ENCODE data around the gene MAGIX. TPM values are rescaled to one million over a fixed set of nuclear protein-coding genes. Genes with fewer than 3 reads are reported as not detected.

MAGIX gene
- total RNA-seq, 4 donors from 2014 or later: 1.7 to 8.1 (median 2.3) TPM

DNA sequence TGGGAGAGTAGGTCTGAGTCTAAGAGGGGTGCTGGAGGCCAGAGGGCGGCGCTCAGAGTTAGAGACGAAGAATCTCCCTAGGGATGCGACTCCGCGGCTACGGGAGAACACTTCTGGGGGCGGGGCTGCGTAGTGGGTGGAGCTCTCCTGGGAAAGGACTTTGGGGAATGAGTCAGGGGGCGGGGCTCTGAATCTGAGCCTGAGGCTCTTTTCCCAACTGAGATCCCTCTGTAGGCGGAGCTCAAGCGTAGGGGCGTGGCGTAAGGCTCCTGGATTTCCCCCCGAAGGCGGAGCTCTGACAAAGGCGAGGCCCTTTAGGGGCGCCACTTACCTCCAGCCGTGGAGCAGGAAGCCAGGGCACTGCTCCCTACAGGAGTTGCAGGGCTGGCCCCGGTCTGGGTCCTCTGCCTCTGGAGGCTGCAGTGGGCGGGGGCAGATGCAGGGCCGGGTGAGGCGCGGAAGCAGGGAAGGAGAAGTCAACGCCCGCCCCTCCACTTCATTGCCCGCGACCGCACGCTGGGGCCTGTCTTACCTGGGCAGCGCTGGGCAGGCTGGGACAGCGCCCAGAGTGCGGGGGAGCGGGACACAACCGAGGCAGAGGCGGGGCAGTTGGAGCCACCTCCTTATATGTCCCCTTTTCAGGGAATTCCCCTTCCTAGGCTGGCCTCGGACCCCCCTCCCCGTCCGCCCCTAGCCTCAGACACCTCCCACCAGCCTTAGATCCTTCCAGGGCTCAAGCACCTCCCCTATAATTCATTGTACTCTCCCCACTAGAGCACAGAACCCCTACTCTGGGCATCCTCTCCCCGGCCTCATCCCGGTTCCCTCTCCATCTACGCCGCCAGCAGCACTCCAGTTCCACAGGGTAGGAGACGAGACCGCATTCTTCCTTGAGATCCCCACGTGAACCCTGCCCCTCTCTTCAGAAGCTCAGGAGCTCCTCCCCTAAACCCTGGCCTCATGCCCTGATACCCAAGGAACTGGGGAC, 22.0 kb downstream of the MAGIX start:
- Histone ChIP-seq H3K27ac (peak overlapping the region in 3 of 4 donors; percentile 75 to 89 (median 88)), H3K9me3 (no peaks in the 10 kb centered on the region), H3K36me3 (peaks cover 0 to 16% (median 0%) of the 10 kb centered on the region in 3 donors), H3K4me1 (peaks cover 0 to 34% (median 4%) of the 10 kb centered on the region in 4 donors), H3K27me3 (no peaks in the 10 kb centered on the region), H3K4me3 (peak overlapping the region; percentile 24 to 65 (median 36))
- TF ChIP-seq, protein P1, sequence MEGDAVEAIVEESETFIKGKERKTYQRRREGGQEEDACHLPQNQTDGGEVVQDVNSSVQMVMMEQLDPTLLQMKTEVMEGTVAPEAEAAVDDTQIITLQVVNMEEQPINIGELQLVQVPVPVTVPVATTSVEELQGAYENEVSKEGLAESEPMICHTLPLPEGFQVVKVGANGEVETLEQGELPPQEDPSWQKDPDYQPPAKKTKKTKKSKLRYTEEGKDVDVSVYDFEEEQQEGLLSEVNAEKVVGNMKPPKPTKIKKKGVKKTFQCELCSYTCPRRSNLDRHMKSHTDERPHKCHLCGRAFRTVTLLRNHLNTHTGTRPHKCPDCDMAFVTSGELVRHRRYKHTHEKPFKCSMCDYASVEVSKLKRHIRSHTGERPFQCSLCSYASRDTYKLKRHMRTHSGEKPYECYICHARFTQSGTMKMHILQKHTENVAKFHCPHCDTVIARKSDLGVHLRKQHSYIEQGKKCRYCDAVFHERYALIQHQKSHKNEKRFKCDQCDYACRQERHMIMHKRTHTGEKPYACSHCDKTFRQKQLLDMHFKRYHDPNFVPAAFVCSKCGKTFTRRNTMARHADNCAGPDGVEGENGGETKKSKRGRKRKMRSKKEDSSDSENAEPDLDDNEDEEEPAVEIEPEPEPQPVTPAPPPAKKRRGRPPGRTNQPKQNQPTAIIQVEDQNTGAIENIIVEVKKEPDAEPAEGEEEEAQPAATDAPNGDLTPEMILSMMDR (IDR thresholded peaks at IDR 0.05): no peak
- TF ChIP-seq EP300 (IDR thresholded peaks at IDR 0.05) (peak; percentile 21 to 72), POLR2A (IDR thresholded peaks at IDR 0.05) (peak; percentile 28 to 64)
- WGBS, 2 donors: 26 to 48% methylated on average over 16 to 37 of the region's 46 CpGs
- peak; percentile 89 for DNase-seq (ENCODE audit: low spot score in 2 of 2)

DNA sequence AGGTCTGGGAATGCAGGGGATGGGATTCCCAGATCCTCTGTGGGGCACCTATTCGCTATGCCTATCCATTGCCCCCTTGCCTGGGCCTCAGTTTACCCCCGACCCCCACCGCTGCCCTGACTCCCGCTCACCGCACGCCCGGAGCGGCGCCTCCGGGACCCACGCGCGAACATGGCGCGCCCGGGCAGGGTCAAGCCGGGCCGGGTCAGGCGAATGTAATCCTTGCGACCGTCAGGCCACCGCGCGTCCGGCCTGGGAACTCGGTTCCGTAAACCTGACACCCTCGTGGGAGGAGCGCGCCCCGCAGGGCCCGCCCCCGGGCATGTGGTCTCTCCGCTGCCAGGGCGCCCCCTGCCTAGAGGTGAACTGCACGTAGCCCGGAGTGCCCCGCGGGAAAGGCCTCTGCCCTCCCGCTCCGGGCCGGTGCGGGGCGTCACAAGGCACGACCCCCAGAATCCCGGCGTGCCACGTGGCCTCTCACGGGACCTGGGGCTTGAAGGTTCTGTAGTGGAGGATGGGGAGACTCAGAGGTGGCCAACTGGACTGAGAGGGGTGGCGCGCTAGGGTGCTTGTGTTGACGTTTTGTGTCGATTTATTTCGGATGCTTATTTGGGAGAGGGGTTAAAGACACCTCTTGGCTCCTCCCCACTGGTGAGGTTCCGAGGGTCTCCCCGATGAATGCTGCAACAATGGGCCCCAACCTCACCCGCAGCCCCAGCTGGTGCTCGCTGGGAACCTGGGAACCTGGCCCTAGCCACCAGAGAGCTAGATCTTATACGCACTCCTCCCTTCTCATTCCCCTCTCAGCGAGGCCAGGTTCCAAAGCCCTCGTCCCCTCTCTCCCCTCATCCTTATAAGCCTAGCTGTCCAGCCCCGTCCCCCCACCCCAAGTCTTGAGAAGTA, 23.8 kb downstream of the MAGIX start, which contains the start of gene PRICKLE3:
Gene PRICKLE3 (minus strand): TSS at position 249 of the 903 bp plus-strand sequence. CDS start 76 bp downstream, at position 173.
- peak within 1 kb of the TSS; percentile 66 to 89 (median 85) for H3K27ac ChIP-seq
- H3K9me3 ChIP-seq: no peaks in the 10 kb centered on the region
- TF ChIP-seq, protein P1 (IDR thresholded peaks at IDR 0.05): peak; percentile 19 to 52 (median 32)
- TF ChIP-seq EP300 (IDR thresholded peaks at IDR 0.05): peak in 1 of 2 donors; percentile 72
- peak; percentile 22 to 73 for TF ChIP-seq POLR2A (IDR thresholded peaks at IDR 0.05)
- peak within 1 kb of the TSS; percentile 32 to 65 (median 52) for H3K4me3 ChIP-seq
- H3K4me1 ChIP-seq: peaks cover 0 to 38% (median 4%) of the 10 kb centered on the region in 4 donors
- WGBS, 2 donors: 37 to 54% methylated on average over 13 to 21 of the region's 62 CpGs
- peaks cover 0 to 9% (median 0%) of the 10 kb centered on the region in 3 donors for H3K36me3 ChIP-seq
- H3K27me3 ChIP-seq: no peaks in the 10 kb centered on the region
- peak; percentile 68 to 72 for DNase-seq (ENCODE audit: low spot score in 2 of 2)

DNA sequence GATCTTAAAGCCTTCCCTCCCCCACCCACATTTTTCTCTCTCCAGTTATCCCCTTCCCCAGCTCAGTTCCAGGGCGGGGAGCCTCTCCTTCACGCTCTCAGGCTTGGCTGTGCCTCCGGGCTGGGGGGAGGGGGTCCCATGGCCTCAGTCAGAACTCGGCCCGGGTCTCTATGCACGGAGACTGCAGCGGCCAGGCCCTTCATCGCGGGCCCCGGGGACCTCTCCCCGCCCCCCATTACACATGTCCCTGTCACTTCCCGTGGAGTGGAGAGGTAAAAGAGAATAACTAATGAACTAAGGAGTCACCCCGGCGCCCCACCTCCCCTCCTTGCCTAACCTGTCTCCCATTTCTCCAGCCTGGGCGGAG, 24.5 kb downstream of the MAGIX start:
- 63 to 69% methylated on average over 4 to 15 of the region's 15 CpGs for WGBS, 2 donors
- no peak for TF ChIP-seq EP300 (IDR thresholded peaks at IDR 0.05)
- TF ChIP-seq, protein P1 (IDR thresholded peaks at IDR 0.05): no peak
- TF ChIP-seq POLR2A (IDR thresholded peaks at IDR 0.05): no peak
- DNase-seq (ENCODE audit: low spot score in 2 of 2): no peak
- no peaks in the 10 kb centered on the region for H3K9me3 ChIP-seq
- H3K4me3 ChIP-seq: no peak overlapping the region
- peak overlapping the region; percentile 66 to 89 (median 85) for H3K27ac ChIP-seq
- H3K36me3 ChIP-seq: peaks cover 0 to 9% (median 0%) of the 10 kb centered on the region in 3 donors
- H3K4me1 ChIP-seq: peaks cover 0 to 43% (median 4%) of the 10 kb centered on the region in 4 donors
- H3K27me3 ChIP-seq: no peaks in the 10 kb centered on the region

DNA sequence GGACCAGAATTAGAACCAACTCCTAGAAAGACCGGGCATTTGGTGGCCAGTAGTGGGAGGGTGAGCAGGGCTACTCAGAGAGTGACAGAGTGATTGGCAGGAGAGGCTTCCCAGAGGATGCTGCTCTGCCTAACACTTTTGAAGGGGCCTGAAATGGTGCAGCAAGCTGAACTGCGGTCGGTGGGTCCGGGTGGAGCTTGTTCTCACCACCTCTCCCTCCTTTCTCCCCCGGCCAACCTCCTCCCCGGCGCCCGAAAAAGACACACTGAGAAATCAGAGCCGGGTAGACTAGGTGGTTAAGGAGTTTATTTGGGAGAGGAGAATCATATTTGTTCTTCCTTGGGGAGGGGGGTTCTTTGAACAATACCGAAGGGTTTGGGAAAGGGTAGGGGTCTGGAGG, 25.0 kb downstream of the MAGIX start:
- H3K27ac ChIP-seq: peak overlapping the region in 2 of 4 donors; percentile 88 to 89
- peaks cover 0 to 9% (median 0%) of the 10 kb centered on the region in 3 donors for H3K36me3 ChIP-seq
- H3K9me3 ChIP-seq: no peaks in the 10 kb centered on the region
- no peaks in the 10 kb centered on the region for H3K27me3 ChIP-seq
- DNase-seq (ENCODE audit: low spot score in 2 of 2): no peak
- WGBS, 2 donors: 43 to 76% methylated on average over 8 to 10 of the region's 10 CpGs
- TF ChIP-seq, protein P1 (IDR thresholded peaks at IDR 0.05): no peak
- no peak for TF ChIP-seq EP300 (IDR thresholded peaks at IDR 0.05)
- no peak for TF ChIP-seq POLR2A (IDR thresholded peaks at IDR 0.05)
- peaks cover 0 to 43% (median 4%) of the 10 kb centered on the region in 4 donors for H3K4me1 ChIP-seq
- no peak overlapping the region for H3K4me3 ChIP-seq

Measured in tibial nerve (tissue), 4 donors.